ENCODE results near the gene SVIL.
"Not testable (repeated sequence)": the region's sequence is repeated elsewhere in the genome, so short reads cannot be mapped to it uniquely, and the experiment has no call there.

Gene SVIL

GRCh38 chr10:29541422-29542210 lies 93.2 kb downstream of the SVIL start:
- no peak for DNase-seq (ENCODE audit: low read depth in 2 of 2)

GRCh38 chr10:29540016-29540415 lies 94.8 kb downstream of the SVIL start:
- no peak for DNase-seq (ENCODE audit: low read depth in 2 of 2)

DNA sequence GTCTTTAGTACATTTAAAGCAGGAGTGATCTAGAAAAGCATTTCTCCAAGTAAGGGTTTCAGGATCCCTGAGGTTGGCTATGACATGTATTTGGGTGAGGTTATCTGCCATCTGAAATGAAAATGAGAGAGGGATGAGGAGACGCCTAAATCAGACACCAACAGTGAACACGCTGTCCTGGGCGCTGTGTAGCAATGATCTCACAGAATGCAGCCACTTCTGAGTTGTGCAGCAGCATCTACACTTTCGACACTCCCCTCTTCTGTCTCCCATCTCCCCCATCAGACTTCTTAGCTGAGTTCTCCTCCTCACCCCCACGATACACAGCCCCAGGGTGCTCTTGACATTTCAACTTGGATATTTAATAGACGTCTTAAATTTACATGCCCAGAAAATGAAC lies 95.4 kb downstream of the SVIL start:
- no peak for DNase-seq (ENCODE audit: low read depth in 2 of 2)

DNA sequence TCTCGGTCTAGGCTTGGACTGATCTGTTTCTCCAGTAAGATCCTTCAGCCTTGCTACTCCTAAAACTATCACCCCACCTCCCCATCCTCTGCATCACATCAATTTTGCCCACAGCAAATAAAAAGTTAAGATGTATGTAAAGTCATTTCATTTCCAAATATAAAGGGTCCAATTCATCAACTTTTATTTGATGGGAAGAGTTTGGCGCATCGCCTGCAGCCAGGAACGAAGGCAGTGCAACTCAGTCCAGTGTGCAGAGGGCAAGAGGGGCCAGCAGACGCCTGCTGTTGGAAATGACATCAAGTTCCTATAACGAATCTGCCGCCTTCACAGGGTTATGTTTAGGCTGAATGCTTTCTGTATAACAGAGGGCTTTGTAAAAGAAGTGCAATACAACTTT lies 97.0 kb downstream of the SVIL start:
- no peak for DNase-seq (ENCODE audit: low read depth in 2 of 2)

GRCh38 chr10:29536691-29537090 lies 98.1 kb downstream of the SVIL start:
- DNase-seq (ENCODE audit: low read depth in 2 of 2) = not testable (repeated sequence)

DNA sequence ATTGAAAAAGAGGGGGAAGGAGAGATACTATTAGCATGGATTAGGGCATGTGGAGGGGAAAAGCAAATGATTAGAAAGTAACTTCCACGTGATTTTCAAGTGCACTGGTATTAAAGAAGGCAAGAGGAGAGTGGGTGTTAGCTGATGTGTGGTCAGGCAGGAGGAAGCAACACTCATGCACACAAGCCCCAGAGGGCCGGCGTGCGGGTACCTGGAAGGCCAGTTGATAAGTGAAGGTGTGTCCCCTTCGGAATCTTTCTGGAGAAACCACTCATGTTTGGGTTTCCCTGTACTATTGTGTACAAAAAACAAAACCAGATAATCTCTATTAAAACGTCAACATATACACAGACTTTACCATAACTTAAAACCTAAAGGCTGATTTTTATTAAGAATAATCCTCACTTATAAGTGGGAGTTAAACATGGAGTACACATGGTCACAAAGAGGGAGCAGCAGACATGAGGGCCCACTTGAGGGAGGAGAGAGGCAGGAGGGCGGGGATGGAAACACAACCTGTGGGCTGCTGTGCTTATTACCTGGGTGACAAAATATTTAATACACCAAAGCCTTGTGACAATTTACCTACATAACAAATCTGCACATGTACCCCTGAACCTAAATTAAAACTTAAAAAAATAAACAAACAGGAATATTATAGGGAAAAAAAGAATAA lies 98.9 kb downstream of the SVIL start:
- no peak for DNase-seq (ENCODE audit: low read depth in 2 of 2)

DNA sequence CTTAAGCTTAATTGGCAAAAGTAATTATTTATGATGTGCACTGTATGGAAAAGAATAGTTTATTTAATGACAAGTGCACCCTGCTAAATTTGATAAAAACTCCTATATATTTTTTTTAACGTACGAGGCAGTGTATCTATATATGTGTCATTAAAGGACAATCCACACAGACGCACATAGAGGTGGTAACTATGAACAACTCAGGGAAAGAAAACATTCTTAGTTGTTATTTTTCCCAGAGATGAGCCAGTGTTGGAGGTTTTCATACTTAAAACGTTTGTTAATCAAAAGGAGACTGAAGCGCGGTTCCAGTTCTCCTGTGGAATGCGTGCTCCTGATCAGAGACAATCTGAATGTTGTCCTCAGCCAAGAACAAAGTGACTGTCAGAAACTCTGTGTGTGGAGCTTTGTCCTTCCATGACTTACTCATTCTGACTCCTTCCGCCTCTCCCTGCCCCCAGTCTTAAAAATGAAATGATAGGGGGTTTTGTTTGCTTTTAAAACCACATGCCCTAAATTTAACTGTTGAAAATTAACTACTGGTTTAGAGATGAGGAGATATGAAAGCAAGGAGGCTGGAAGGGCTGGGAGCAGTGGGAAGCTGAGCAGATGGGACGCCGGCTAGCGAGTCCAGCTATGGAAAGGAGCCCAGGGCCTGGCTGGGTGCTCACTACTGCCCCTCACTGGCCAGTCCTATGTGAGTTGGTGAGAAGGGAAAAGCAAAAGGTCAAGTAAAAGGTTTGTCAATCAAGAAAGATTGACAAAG lies 99.6 kb downstream of the SVIL start:
- DNase-seq (ENCODE audit: low read depth in 2 of 2) = no peak

- no peak for DNase-seq (ENCODE audit: low read depth in 2 of 2)
Measured at GRCh38 chr10:29534590-29534989, 100.2 kb downstream of the SVIL start.

- no peak for DNase-seq (ENCODE audit: low read depth in 2 of 2)
Measured at GRCh38 chr10:29533696-29534285, 101.0 kb downstream of the SVIL start.

GRCh38 chr10:29533046-29533445 lies 101.7 kb downstream of the SVIL start:
- no peak for DNase-seq (ENCODE audit: low read depth in 2 of 2)

- DNase-seq (ENCODE audit: low read depth in 2 of 2) = no peak
Measured at GRCh38 chr10:29532256-29532878, 102.4 kb downstream of the SVIL start.

DNA sequence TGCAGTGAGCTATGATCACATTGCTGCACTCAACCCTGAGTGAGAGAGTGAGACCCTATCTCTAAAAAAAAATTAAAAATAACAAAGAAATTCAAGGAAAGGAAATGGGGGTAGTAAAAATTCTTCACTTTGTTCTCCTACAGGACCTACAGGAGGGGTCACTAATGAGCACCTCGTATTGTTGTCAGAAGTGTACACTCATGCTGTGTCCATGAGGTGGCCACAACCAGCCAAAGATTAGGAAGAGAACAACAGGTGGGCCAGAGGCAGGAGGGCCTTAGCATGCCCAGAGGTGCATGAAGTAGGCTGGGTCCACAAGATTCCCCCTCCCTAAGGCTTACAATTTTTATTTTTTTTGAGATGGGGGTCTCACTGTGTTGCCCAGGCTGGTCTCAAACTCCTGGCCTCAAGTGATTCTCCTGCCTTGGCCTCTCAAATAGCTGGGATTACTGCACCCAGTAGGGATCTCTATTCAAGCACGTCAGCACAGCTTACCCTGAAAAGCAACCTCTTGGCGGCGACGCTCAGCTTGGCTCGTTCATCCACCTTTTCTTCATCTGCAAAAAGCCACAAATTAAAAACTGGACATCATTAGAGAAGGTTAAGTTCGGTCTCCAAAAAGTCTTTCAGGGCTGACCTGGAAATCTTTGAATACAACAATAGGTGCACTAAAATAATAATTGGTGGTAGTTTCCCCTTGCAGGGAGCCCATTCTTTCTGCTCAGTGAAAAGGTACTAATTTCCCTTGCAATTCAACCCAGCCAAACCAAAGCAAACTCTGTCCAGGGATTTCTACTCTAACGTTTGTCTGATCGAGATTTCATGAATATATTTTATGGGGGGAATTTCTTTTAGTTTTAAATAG lies 104.4 kb downstream of the SVIL start:
- no peak for DNase-seq (ENCODE audit: low read depth in 2 of 2)

DNA sequence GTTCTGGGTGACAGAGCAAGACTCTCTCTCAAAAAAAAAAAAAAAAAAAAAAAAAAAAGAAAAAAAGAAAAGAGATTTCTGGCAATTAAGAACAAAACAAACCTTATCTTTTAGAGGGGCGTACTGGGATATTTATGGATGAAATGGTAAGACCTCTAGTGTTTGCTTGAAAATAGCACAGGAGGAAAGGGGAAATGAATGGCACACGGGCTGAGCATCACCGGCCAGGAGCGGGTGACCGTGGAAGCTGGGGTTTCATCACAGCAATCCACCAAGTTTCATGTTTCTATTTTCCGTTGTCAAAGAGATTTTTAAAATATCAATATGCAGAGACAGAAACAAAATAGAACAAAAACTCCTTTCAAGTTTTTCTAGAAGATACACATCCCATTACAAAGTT lies 105.6 kb downstream of the SVIL start:
- no peak for DNase-seq (ENCODE audit: low read depth in 2 of 2)

- DNase-seq (ENCODE audit: low read depth in 2 of 2) = no peak
Measured at GRCh38 chr10:29525762-29526161, 109.0 kb downstream of the SVIL start.

DNA sequence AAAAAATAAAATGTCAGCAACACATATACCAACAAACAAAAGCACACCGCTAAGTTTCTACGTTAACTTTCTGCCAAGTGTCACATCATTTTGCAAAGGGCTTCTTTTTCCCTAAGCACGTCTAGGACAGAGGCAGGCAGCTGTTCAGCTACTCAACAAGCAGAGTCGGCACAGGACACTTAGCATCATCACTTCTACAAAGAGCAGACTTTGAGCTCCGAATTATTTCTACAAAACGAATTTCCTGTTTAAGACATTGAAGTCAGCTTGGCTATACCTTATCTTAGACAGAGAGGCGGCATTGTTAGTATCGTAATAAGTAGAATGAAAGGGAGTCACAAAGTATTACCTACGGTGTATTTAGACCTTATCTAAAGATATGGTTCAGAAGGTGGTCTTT lies 110.1 kb downstream of the SVIL start:
- DNase-seq (ENCODE audit: low read depth in 2 of 2) = no peak

DNA sequence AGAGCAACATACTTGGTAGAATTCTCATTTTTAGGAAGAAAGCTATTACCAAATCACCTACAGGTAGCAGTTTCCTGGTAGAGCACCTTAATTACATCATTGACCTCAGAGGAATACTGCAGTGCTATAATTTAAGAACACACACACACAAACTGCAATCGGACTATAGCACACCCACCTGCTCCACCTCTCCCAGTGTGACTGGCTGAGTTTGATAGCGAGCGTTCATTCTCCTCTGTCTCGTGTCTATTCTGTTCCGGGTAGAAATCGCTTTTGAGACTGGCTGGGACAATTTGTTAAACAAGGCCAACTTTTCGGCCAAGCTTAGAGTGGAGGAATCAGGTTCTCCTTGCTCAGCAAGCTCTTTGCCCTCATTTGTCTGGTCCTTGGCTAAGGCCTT lies 110.5 kb downstream of the SVIL start:
- DNase-seq (ENCODE audit: low read depth in 2 of 2) = no peak

GRCh38 chr10:29522918-29523317 lies 111.9 kb downstream of the SVIL start:
- no peak for DNase-seq (ENCODE audit: low read depth in 2 of 2)

- no peak for DNase-seq (ENCODE audit: low read depth in 2 of 2)
Measured at GRCh38 chr10:29522061-29522855, 112.5 kb downstream of the SVIL start.

DNA sequence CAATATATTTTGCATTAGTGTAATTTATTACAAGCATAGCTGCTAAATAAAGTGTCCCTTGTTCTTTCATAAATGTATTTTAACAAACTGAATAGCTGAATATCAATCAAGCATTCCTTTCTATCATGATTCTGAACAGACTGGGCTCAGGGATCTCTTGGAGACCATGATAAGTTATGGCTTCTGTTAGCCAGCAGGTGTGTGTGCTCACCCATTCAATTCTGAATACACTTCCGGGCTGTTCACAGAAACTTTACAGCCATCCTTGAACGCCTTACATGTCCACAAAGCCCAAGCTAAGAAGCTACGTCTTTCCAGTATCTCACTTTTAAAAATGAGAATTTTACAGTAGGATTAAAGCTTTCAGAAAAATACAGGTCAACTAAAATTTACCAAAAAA lies 115.1 kb downstream of the SVIL start:
- no peak for DNase-seq (ENCODE audit: low read depth in 2 of 2)

DNA sequence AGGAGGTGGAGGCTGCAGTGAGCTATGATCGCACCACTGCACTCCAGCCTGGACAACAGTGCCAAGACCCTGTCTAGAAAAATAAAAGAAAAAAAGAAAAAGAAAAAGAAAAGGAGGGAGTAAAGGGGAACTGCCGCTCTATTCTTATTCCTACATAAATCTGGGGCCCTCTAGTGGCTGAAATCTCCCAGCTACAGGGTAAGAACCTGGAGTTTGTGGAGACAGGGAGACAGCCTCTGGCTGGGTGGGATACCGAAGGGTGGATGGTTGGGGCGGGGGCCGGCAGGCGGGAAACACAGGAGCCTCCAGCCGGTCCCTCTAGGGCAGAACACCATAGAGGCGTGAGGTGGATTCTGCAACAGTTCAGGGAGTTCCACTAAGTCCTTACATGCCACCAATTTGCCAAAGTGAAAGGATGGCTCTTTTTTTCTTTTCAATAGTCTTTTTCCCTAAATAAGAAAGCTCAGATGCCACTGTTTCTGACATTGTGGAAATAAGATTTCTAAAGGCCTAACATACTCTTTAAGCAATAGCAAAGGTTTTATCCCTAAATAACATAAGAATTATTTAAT lies 117.3 kb downstream of the SVIL start:
- DNase-seq (ENCODE audit: low read depth in 2 of 2) = no peak

All from stimulated activated CD4-positive, alpha-beta T cell treated with anti-CD3 and anti-CD28 coated beads, Interleukin-4, amount 100 ng/mL, for 48 hours (primary cell).